ENCODE measurements around the gene B4GALNT3. TPM values are rescaled to one million over a fixed set of nuclear protein-coding genes. Genes with fewer than 3 reads are reported as not detected.

Gene B4GALNT3
- total and polyA plus RNA-seq, 3 experiments from 2014 or later = 3.1 to 6.9 (median 3.5) TPM

- Histone ChIP-seq H3K27ac (ENCODE audit: low read depth, low read length) (no peak overlapping the region), H3K36me3 (ENCODE audit: insufficient read depth, low read length) (no peaks in the 10 kb centered on the region), H3K9me3 (ENCODE audit: low read length) (no peaks in the 10 kb centered on the region), H3K4me1 (ENCODE audit: insufficient read depth, low read length) (no peaks in the 10 kb centered on the region), H3K4me3 (ENCODE audit: low read length) (no peak overlapping the region), H3K27me3 (ENCODE audit: insufficient read depth, low read length, poor library complexity, severe bottlenecking) (no peaks in the 10 kb centered on the region)
- no peak for DNase-seq
- Mint-ChIP-seq H3K27ac (no peak overlapping the region), H3K4me3 (no peak overlapping the region), H3K4me1 (peaks cover 0 to 9% (median 2%) of the 10 kb centered on the region in 3 donors), H3K9me3 (peaks cover 9 to 25% (median 17%) of the 10 kb centered on the region in 5 donors), H3K27me3 (peaks cover 15 to 42% of the 10 kb centered on the region in 2 donors), H3K36me3 (peaks cover 1 to 40% (median 3%) of the 10 kb centered on the region in 3 donors)
- POLR2A ChIA-PET = no interaction called here
- CTCF ChIA-PET = no interaction called here
Observed at GRCh38 chr12:484096-484495, 24.4 kb downstream of the B4GALNT3 start.

GRCh38 chr12:490260-490659 is 30.5 kb downstream of the B4GALNT3 start:
- ChIA-PET CTCF (interaction anchor here (0.8 kb wide), 1 partner anchor 37 kb away, joined by 3 read pairs; no protein-coding TSS in a partner anchor), POLR2A (no interaction called here)
- Histone ChIP-seq H3K9me3 (ENCODE audit: low read length) (no peaks in the 10 kb centered on the region), H3K4me3 (ENCODE audit: low read length) (no peak overlapping the region), H3K36me3 (ENCODE audit: insufficient read depth, low read length) (no peaks in the 10 kb centered on the region), H3K4me1 (ENCODE audit: insufficient read depth, low read length) (no peaks in the 10 kb centered on the region), H3K27me3 (ENCODE audit: insufficient read depth, low read length, poor library complexity, severe bottlenecking) (no peaks in the 10 kb centered on the region), H3K27ac (ENCODE audit: low read depth, low read length) (no peak overlapping the region)
- Mint-ChIP-seq H3K27me3 (peaks cover 5 to 15% of the 10 kb centered on the region in 2 donors), H3K4me3 (no peak overlapping the region), H3K36me3 (peaks cover 3 to 37% (median 3%) of the 10 kb centered on the region in 3 donors), H3K27ac (no peak overlapping the region), H3K9me3 (peaks cover 26 to 45% (median 33%) of the 10 kb centered on the region in 5 donors), H3K4me1 (no peaks in the 10 kb centered on the region)
- no peak for DNase-seq

- Histone ChIP-seq H3K9me3 (ENCODE audit: low read length) (no peaks in the 10 kb centered on the region), H3K4me3 (ENCODE audit: low read length) (no peak overlapping the region)
- peaks cover 1 to 9% (median 3%) of the 10 kb centered on the region in 3 donors for H3K36me3 Mint-ChIP-seq
Observed at GRCh38 chr12:495466-495865, 35.7 kb downstream of the B4GALNT3 start.

GRCh38 chr12:496736-497135 is 37.0 kb downstream of the B4GALNT3 start:
- CTCF ChIA-PET = no interaction called here
- Mint-ChIP-seq H3K9me3 (peaks cover 0 to 3% (median 0%) of the 10 kb centered on the region in 5 donors), H3K27me3 (peaks cover 0 to 4% of the 10 kb centered on the region in 2 donors), H3K4me3 (no peak overlapping the region), H3K4me1 (peaks cover 6 to 11% (median 10%) of the 10 kb centered on the region in 3 donors), H3K27ac (no peak overlapping the region), H3K36me3 (peaks cover 0 to 3% (median 0%) of the 10 kb centered on the region in 3 donors)
- Histone ChIP-seq H3K36me3 (ENCODE audit: insufficient read depth, low read length) (no peaks in the 10 kb centered on the region), H3K4me1 (ENCODE audit: insufficient read depth, low read length) (no peaks in the 10 kb centered on the region), H3K9me3 (ENCODE audit: low read length) (no peaks in the 10 kb centered on the region), H3K4me3 (ENCODE audit: low read length) (no peak overlapping the region), H3K27me3 (ENCODE audit: insufficient read depth, low read length, poor library complexity, severe bottlenecking) (no peaks in the 10 kb centered on the region), H3K27ac (ENCODE audit: low read depth, low read length) (no peak overlapping the region)
- POLR2A ChIA-PET = no interaction called here
- DNase-seq = no peak

More at GRCh38 chr12:495466-495865, 35.7 kb downstream of the B4GALNT3 start:
- Mint-ChIP-seq H3K9me3 (peaks cover 4 to 11% (median 7%) of the 10 kb centered on the region in 5 donors), H3K27me3 (peaks cover 0 to 7% of the 10 kb centered on the region in 2 donors), H3K4me3 (no peak overlapping the region), H3K4me1 (peaks cover 6 to 11% (median 10%) of the 10 kb centered on the region in 3 donors), H3K27ac (no peak overlapping the region)
- POLR2A ChIA-PET = no interaction called here
- CTCF ChIA-PET = interaction anchor here (1.8 kb wide), 1 partner anchor 52 kb away, joined by 3 read pairs; no protein-coding TSS in a partner anchor
- Histone ChIP-seq H3K27me3 (ENCODE audit: insufficient read depth, low read length, poor library complexity, severe bottlenecking) (no peaks in the 10 kb centered on the region), H3K36me3 (ENCODE audit: insufficient read depth, low read length) (no peaks in the 10 kb centered on the region), H3K4me1 (ENCODE audit: insufficient read depth, low read length) (no peaks in the 10 kb centered on the region), H3K27ac (ENCODE audit: low read depth, low read length) (no peak overlapping the region)
- no peak for DNase-seq

- Histone ChIP-seq H3K4me1 (ENCODE audit: insufficient read depth, low read length) (no peaks in the 10 kb centered on the region), H3K27me3 (ENCODE audit: insufficient read depth, low read length, poor library complexity, severe bottlenecking) (no peaks in the 10 kb centered on the region), H3K9me3 (ENCODE audit: low read length) (no peaks in the 10 kb centered on the region), H3K4me3 (ENCODE audit: low read length) (no peak overlapping the region), H3K36me3 (ENCODE audit: insufficient read depth, low read length) (no peaks in the 10 kb centered on the region), H3K27ac (ENCODE audit: low read depth, low read length) (no peak overlapping the region)
- Mint-ChIP-seq H3K27me3 (peaks cover 0 to 4% of the 10 kb centered on the region in 2 donors), H3K4me1 (peaks cover 9 to 13% (median 10%) of the 10 kb centered on the region in 3 donors), H3K36me3 (peaks cover 0 to 3% (median 0%) of the 10 kb centered on the region in 3 donors), H3K27ac (peak overlapping the region in 2 of 8 donors; percentile 7 to 74), H3K4me3 (no peak overlapping the region), H3K9me3 (peaks cover 0 to 3% (median 0%) of the 10 kb centered on the region in 5 donors)
- CTCF ChIA-PET = no interaction called here
- DNase-seq = no peak
- POLR2A ChIA-PET = no interaction called here
Observed at GRCh38 chr12:497501-498160, 37.9 kb downstream of the B4GALNT3 start.

- Histone ChIP-seq H3K36me3 (ENCODE audit: insufficient read depth, low read length) (no peaks in the 10 kb centered on the region), H3K4me3 (ENCODE audit: low read length) (no peak overlapping the region), H3K9me3 (ENCODE audit: low read length) (no peaks in the 10 kb centered on the region), H3K27ac (ENCODE audit: low read depth, low read length) (no peak overlapping the region), H3K27me3 (ENCODE audit: insufficient read depth, low read length, poor library complexity, severe bottlenecking) (no peaks in the 10 kb centered on the region), H3K4me1 (ENCODE audit: insufficient read depth, low read length) (no peaks in the 10 kb centered on the region)
- Mint-ChIP-seq H3K27ac (peak overlapping the region in 1 of 8 donors; percentile 78), H3K27me3 (peaks cover 0 to 7% of the 10 kb centered on the region in 2 donors), H3K9me3 (no peaks in the 10 kb centered on the region), H3K4me3 (no peak overlapping the region), H3K4me1 (peaks cover 15 to 17% (median 15%) of the 10 kb centered on the region in 3 donors), H3K36me3 (no peaks in the 10 kb centered on the region)
- POLR2A ChIA-PET = no interaction called here
- CTCF ChIA-PET = no interaction called here
- DNase-seq = no peak
Observed at GRCh38 chr12:499837-500458, 40.2 kb downstream of the B4GALNT3 start.

GRCh38 chr12:501722-502447 is 42.1 kb downstream of the B4GALNT3 start:
- DNase-seq = no peak
- Mint-ChIP-seq H3K9me3 (no peaks in the 10 kb centered on the region), H3K4me1 (peaks cover 15 to 17% (median 15%) of the 10 kb centered on the region in 3 donors), H3K4me3 (no peak overlapping the region), H3K27ac (peak overlapping the region in 2 of 8 donors; percentile 9 to 43), H3K27me3 (peaks cover 3 to 7% of the 10 kb centered on the region in 2 donors), H3K36me3 (no peaks in the 10 kb centered on the region)
- H3K27ac ChIP-seq (ENCODE audit: low read depth, low read length) = no peak overlapping the region
- CTCF ChIA-PET = interaction anchor here (1.3 kb wide), 1 partner anchor 49 kb away, joined by 3 read pairs; no protein-coding TSS in a partner anchor
- no peaks in the 10 kb centered on the region for H3K4me1 ChIP-seq (ENCODE audit: insufficient read depth, low read length)
- POLR2A ChIA-PET = no interaction called here
- no peak overlapping the region for H3K4me3 ChIP-seq (ENCODE audit: low read length)
- H3K9me3 ChIP-seq (ENCODE audit: low read length) = no peaks in the 10 kb centered on the region
- no peaks in the 10 kb centered on the region for H3K27me3 ChIP-seq (ENCODE audit: insufficient read depth, low read length, poor library complexity, severe bottlenecking)
- no peaks in the 10 kb centered on the region for H3K36me3 ChIP-seq (ENCODE audit: insufficient read depth, low read length)

All from CD8-positive, alpha-beta memory T cell (primary cell).